HS-27A (cell line): ENCODE data around the gene PTPN7.
"Not testable (repeated sequence)": the region's sequence is repeated elsewhere in the genome, so short reads cannot be mapped to it uniquely, and the experiment has no call there.

Source experiments
- DNase-seq: peaks from one replicate; pipeline ENCODE4 v3.0.0-alpha.2; 2012; ENCODE audit warnings: low read depth, missing footprints

Gene PTPN7

DNA sequence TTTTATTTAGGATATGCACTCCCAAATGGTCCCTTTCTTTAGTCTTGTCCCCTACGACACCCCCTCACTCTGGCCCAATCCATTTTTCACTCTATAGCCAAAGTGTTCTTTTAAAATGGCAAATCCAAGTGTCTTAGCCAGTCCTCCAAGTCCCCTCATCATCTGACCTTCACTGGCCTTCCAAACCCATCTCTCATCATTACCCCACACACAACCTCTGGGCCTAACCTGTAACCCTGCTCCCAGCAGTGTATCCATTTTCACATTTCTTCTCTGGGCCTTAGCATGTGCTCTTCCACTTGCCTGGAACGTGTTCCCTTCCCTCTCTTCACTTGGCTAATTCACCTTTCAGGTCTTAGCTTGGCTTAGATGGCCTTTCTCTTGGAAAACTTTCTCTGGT lies 9.4 kb downstream of the PTPN7 start:
- DNase-seq: no peak

GRCh38 chr1:202150602-202151001 lies 9.8 kb downstream of the PTPN7 start:
- DNase-seq: no peak

- DNase-seq: no peak
Measured at GRCh38 chr1:202150187-202150586, 10.2 kb downstream of the PTPN7 start.

- DNase-seq: no peak
Measured at GRCh38 chr1:202149566-202149965, 10.8 kb downstream of the PTPN7 start.

DNA sequence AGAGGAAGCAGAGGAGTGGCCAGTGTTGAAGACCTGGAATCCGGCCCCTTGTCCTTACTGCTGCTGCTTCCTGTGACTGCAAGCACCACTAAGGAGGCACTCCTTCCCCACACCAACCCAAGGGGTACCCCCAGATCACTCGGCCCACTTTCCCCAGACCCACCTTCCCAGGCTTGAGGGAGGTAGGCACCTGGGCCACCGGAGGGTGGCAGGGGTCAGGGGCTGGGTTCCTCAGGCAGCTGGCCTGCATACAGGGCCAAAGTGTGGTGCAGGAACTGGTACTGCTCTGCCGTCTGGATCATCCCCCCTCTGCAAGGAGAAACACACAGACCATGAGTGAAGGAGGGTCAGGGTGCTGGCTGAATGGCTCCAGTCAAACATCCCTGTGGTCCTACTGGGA lies 12.0 kb downstream of the PTPN7 start:
- no peak for DNase-seq

DNA sequence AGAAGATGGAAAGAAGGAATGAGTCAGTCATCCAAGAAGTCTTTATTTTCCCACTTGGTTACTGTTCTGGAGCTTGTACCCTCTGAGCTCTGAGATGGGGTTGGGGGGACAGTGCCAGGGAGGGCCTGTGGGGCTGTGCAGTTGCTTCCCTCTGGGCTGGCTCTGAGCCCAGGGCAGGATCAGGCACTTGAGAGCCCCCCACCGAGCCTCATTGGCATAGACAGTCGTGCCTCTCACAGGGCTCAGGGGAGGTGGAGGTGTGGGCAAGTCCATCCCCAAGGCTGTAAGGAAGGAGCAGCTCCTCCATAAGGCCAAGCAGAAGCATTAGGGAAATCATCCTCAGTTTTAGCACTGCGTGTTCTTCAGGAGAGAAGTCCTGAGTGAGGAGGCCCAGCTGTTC lies 13.4 kb downstream of the PTPN7 start:
- no peak for DNase-seq

DNA sequence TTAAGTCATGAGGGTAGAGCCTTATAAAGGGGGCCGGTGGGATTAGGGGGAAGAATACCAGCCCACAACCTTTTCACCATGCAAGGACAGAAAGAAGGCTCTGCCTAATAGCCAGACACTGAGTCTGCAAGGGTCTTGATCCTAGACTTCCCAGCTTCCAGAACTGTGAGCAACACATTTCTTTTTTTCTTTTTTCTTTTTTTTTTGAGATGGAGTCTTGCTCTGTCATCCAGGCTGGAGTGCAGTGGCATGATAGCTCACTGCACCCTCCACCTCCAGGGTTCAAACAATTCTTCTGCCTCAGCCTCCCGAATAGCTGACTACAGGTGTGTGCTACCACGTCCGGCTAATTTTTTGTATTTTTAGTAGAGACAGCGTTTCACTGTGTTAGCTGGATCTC lies 14.1 kb downstream of the PTPN7 start:
- no peak for DNase-seq

GRCh38 chr1:202145744-202146140 lies 14.7 kb downstream of the PTPN7 start:
- DNase-seq: not testable (repeated sequence)

DNA sequence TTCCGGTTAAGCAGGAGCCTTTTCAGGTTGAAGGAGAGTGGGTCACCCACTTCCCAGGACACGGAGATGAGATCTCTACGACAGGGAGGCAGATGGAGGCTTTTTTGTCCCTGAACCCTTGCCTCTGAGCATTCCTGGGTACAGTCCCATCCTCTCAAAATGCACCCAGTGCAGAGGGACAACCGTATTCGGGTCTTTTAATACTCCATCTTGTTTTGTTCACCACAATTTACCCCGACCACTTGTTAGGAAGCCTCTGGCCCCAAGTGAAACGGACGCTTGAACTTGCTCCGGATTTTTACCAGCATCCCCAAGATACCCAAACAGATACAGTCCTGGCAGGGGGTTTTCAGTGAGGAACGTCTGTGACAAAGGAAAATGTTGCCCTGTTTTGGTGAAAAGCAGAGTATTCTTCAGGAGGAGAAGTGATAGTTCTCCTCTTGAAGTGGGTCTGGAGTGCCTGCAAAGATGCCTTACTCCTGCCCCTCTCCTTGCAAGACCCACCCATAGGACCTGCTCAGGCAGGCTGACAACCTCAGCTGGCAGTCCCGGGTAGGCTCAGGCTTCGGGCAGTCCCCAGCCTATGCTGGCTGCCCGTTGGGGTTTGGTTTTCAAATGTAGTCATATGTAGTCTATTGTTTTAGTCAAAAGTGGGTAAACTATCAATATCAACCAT lies 15.2 kb downstream of the PTPN7 start:
- DNase-seq: no peak

- no peak for DNase-seq
Measured at GRCh38 chr1:202144402-202145067, 15.9 kb downstream of the PTPN7 start, which contains the start of gene ARL8A. Gene ARL8A, minus strand, starts transcription at chr1:202144737. Its CDS starts 165 bp downstream, at chr1:202144572.

DNA sequence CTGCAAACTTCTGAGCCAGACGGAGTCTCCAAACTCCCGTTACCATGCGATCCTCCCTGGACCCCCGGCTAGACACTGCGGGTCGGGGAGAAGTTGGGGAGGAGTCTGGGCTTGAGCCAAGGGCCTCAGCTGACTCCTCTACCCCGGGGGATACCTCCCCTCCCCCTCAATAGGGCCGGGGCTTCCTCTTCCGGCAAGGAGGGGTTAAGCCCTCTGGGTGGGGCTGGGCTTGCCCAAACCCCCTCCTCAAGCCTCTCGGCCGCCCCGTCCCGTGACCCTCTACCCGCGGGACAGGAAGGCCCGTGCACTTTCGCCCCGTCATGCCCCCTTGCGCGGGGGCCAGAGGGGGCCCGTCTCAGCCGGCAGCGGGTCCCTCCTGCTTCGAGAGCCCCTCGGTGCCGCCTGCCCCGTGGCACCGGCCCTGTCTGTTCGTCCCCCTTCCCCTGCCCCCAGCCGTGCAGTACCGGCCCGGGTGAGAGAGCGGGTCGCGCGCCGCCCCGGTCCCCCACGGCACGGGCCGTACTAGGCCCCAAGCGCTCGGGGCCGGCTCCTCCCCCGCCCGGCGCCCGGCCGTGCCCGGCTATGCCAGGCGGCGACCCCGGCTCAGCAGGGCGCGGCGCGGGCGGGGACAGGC lies 16.5 kb downstream of the PTPN7 start:
- DNase-seq: no peak

- DNase-seq: no peak
Measured at GRCh38 chr1:202143011-202143767, 17.2 kb downstream of the PTPN7 start.

- not testable (repeated sequence) for DNase-seq
Measured at GRCh38 chr1:202141468-202141867, 18.9 kb downstream of the PTPN7 start.

DNA sequence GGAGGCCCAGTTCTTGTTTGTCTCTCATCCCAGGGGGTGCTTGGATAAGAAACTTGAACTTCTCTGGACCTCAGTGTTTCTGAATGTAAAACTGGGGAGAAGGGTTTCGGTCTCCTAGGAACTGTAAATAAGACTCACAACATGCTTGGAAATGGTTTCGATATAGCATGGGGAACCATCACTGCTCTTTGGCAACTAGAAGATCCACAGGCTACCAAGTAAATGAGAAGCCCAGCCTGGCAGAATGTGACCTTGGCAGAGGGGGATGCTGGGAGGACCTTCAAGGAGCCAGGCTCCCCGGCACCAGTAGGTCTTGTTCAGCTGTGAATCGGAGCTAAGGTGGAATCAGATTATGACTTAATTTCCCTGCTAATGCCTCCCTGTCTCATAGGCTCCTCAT lies 19.6 kb downstream of the PTPN7 start:
- no peak for DNase-seq

DNA sequence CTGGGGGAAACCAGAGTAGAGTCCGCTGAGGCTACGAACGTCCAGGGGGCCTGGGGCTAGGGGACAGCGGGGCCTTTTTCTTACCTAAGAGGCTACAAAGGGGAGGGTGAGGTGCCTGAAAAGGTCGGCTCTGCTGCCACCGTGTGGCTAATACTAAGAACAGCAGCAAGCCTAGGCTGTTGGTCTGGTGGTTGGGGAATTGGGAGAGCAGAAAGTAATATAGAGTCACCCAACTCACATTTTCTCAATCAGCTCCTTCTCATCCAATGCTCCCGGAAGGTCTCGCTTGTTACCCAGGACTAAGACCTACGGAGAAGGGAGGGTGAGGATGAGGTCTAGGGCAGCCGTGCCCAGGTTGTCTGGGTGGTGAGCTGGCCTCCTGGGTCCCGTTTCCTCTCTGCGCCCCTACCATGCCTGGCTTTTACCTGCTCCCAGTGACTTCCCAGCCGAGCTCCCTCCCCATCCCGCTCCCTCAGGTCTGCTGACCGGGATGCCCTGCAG lies 25.1 kb downstream of the PTPN7 start:
- no peak for DNase-seq

DNA sequence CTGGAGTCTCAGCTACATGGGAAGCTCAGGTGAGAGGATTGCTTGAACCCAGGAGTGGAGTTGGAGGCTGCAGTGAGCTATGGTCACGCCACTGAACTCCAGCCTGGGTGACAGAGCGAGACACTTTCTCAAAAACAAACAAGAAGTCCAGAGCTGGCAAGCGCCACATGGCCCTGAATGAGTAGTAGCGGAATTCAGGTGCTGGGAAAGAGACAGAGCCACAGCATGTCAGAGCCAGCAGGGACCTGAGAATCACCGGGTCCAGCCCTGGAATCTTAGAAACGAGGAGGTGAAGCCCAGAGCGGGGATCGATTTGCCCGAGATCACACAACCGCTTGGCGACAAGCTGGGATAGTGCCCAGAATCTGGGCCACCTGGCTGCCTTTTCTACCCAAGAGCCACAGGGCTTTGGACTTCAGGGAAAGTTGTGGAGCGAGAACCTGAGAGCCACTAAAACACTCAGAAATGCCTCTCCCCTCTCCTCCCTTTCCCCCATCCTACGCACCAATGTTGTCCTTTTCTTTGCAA lies 25.7 kb downstream of the PTPN7 start:
- no peak for DNase-seq

GRCh38 chr1:202133989-202134388 lies 26.4 kb downstream of the PTPN7 start:
- DNase-seq: no peak

- no peak for DNase-seq
Measured at GRCh38 chr1:202133496-202133895, 26.9 kb downstream of the PTPN7 start.

- DNase-seq: no peak
Measured at GRCh38 chr1:202133001-202133400, 27.4 kb downstream of the PTPN7 start.

- no peak for DNase-seq
Measured at GRCh38 chr1:202131956-202132821, 28.2 kb downstream of the PTPN7 start.
